Smooth muscle cell (in vitro differentiated cells): ENCODE measurements around the gene ITFG2. TPM values are rescaled to one million over a fixed set of nuclear protein-coding genes. Genes with fewer than 3 reads are reported as not detected.

Experiments used
- DNase-seq: peaks from one replicate; lab custom pipeline; 2025; ENCODE audit not compliant: unreplicated experiment; lab: John Stamatoyannopoulos, UW
- H2AFZ ChIP-seq: fragments of 200-600 bp; sonication (generic); 2 replicates; pipeline ENCODE4 v1.6.0; 2016; ENCODE audit warnings: antibody characterized with exemption, low read depth, mild to moderate bottlenecking
- H3F3A ChIP-seq: fragments of 200-600 bp; sonication (generic); 2 replicates; pipeline ENCODE4 v1.6.0; 2017; ENCODE audit warnings: antibody characterized with exemption, low read depth
- H3K27ac ChIP-seq: fragments of 200-600 bp; sonication (generic); 2 replicates; pipeline ENCODE4 v1.5.1; 2016; ENCODE audit warnings: low read depth, mild to moderate bottlenecking
- H3K27me3 ChIP-seq: fragments of 200-600 bp; sonication (generic); 2 replicates; pipeline ENCODE4 v1.6.1; 2016; ENCODE audit warnings: low read depth, mild to moderate bottlenecking
- H3K36me3 ChIP-seq: fragments of 200-600 bp; sonication (generic); 2 replicates; pipeline ENCODE4 v1.5.1; 2016; ENCODE audit warnings: low read depth
- H3K4me1 ChIP-seq: fragments of 200-600 bp; sonication (generic); 2 replicates; pipeline ENCODE4 v1.5.1; 2016; ENCODE audit warnings: low read depth
- H3K4me2 ChIP-seq: fragments of 200-600 bp; sonication (generic); 2 replicates; pipeline ENCODE4 v1.6.0; 2016; ENCODE audit warnings: mild to moderate bottlenecking
- H3K4me3 ChIP-seq: fragments of 200-600 bp; sonication (generic); 2 replicates; pipeline ENCODE4 v1.5.1; 2016; ENCODE audit warnings: mild to moderate bottlenecking
- H3K79me2 ChIP-seq: fragments of 200-600 bp; sonication (generic); 2 replicates; pipeline ENCODE4 v1.6.0; 2016; ENCODE audit warnings: low read depth, mild to moderate bottlenecking
- H3K9ac ChIP-seq: fragments of 200-600 bp; sonication (generic); 2 replicates; pipeline ENCODE4 v1.6.0; 2016; ENCODE audit warnings: low read depth
- H3K9me3 ChIP-seq: fragments of 200-600 bp; sonication (generic); replicated peaks from 2 replicates; pipeline ENCODE4 v1.5.1; 2016; ENCODE audit warnings: low read depth
- H4K20me1 ChIP-seq: fragments of 200-600 bp; sonication (generic); 2 replicates; pipeline ENCODE4 v1.6.0; 2016; ENCODE audit warnings: low read depth
- CTCF ChIP-seq: fragments of 200-600 bp; sonication (generic); IDR thresholded peaks from 2 replicates; pipeline ENCODE4 v1.5.1; 2017; ENCODE audit warnings: borderline replicate concordance, mild to moderate bottlenecking, antibody characterized with exemption; ENCODE audit not compliant: insufficient read depth, poor library complexity, severe bottlenecking
- WGBS: methylation state at CpG from one replicate; pipeline ENCODE4 v1.1.7; 2016; ENCODE audit warnings: low lambda C conversion rate; 5-methylcytosine and 5-hydroxymethylcytosine counted together
- polyA plus RNA-seq: library from polyadenylated mRNA; unstranded; fragments of >200 nt; fragmentation: Nextera tagmentation; extraction: Ambion mirVana; gene quantifications from 2 replicates; pipeline ENCODE4 v1.2.1, GENCODE V29; 2016
- total RNA-seq: library from RNA; depleted of rRNA; stranded (reverse); fragments of >200 nt; gene quantifications from 2 replicates; pipeline ENCODE4 v1.2.3, GENCODE V29; 2014

The ITFG2 gene
- total and polyA plus RNA-seq, 2 experiments from 2014 or later = 14.3 to 21.5 TPM

GRCh38 chr12:2851931-2852330 is 39.5 kb downstream of the ITFG2 start:
- no peaks in the 10 kb centered on the region for H3K27me3 ChIP-seq
- no peaks in the 10 kb centered on the region for H4K20me1 ChIP-seq
- DNase-seq = no peak
- H3K4me1 ChIP-seq = no peaks in the 10 kb centered on the region
- no peaks in the 10 kb centered on the region for H3K36me3 ChIP-seq
- H3K4me2 ChIP-seq = no peak overlapping the region
- no peak overlapping the region for H2AFZ ChIP-seq
- H3K79me2 ChIP-seq = no peaks in the 10 kb centered on the region
- H3K9ac ChIP-seq = no peak overlapping the region
- no peaks in the 10 kb centered on the region for H3F3A ChIP-seq
- H3K27ac ChIP-seq = no peak overlapping the region
- TF ChIP-seq CTCF = no peak
- WGBS = 94% methylated on average over 3 of the region's 3 CpGs
- H3K9me3 ChIP-seq = no peaks in the 10 kb centered on the region
- H3K4me3 ChIP-seq = no peak overlapping the region

- Histone ChIP-seq H3K27me3 (no peaks in the 10 kb centered on the region), H3K9me3 (no peaks in the 10 kb centered on the region), H3K4me2 (peak overlapping the region; percentile 68), H3K79me2 (no peaks in the 10 kb centered on the region), H3K4me1 (peaks cover 4% of the 10 kb centered on the region), H3K9ac (no peak overlapping the region), H3K27ac (no peak overlapping the region), H4K20me1 (no peaks in the 10 kb centered on the region), H2AFZ (no peak overlapping the region), H3F3A (no peaks in the 10 kb centered on the region), H3K36me3 (no peaks in the 10 kb centered on the region), H3K4me3 (no peak overlapping the region)
- peak; percentile 51 for DNase-seq
- TF ChIP-seq CTCF = peak; percentile 86
- 11% methylated on average over 11 of the region's 11 CpGs for WGBS
These were observed 41.2 kb downstream of the ITFG2 start for GRCh38 chr12:2853626-2854025.

GRCh38 chr12:2854669-2855453 is 42.4 kb downstream of the ITFG2 start:
- no peak for DNase-seq
- 91% methylated on average over 25 of the region's 25 CpGs for WGBS
- no peak for TF ChIP-seq CTCF

GRCh38 chr12:2855546-2855945 is 43.1 kb downstream of the ITFG2 start:
- Histone ChIP-seq H3K27ac (no peak overlapping the region), H3F3A (no peaks in the 10 kb centered on the region), H2AFZ (no peak overlapping the region), H3K4me2 (no peak overlapping the region), H3K4me3 (no peak overlapping the region), H3K9me3 (no peaks in the 10 kb centered on the region), H3K9ac (no peak overlapping the region), H3K79me2 (no peaks in the 10 kb centered on the region), H4K20me1 (no peaks in the 10 kb centered on the region), H3K36me3 (no peaks in the 10 kb centered on the region), H3K27me3 (no peaks in the 10 kb centered on the region), H3K4me1 (peaks cover 4% of the 10 kb centered on the region)
- WGBS = 96% methylated on average over 7 of the region's 7 CpGs
- TF ChIP-seq CTCF = no peak
- DNase-seq = no peak

More at GRCh38 chr12:2854669-2855453, 42.4 kb downstream of the ITFG2 start:
- no peaks in the 10 kb centered on the region for H3K36me3 ChIP-seq
- no peak overlapping the region for H3K9ac ChIP-seq
- no peaks in the 10 kb centered on the region for H3K9me3 ChIP-seq
- H2AFZ ChIP-seq = no peak overlapping the region
- no peak overlapping the region for H3K27ac ChIP-seq
- no peak overlapping the region for H3K4me2 ChIP-seq
- H3K4me1 ChIP-seq = peaks cover 4% of the 10 kb centered on the region
- no peaks in the 10 kb centered on the region for H4K20me1 ChIP-seq
- no peaks in the 10 kb centered on the region for H3K27me3 ChIP-seq
- no peaks in the 10 kb centered on the region for H3K79me2 ChIP-seq
- H3F3A ChIP-seq = no peaks in the 10 kb centered on the region
- no peak overlapping the region for H3K4me3 ChIP-seq
